GM12878 (cell line): ENCODE data around the gene NOL3.

ENCODE experiments used
- MXI1 ChIP-seq: fragments of 150-350 bp; IDR thresholded peaks from 2 replicates; pipeline ENCODE4 v1.6.1; 2011; ENCODE audit warnings: low read depth, mild to moderate bottlenecking, inconsistent platforms, low read length, improper control_type of control experiment
- POLR2A ChIP-seq: IDR thresholded peaks from 2 replicates; pipeline ENCODE4 v1.6.1; 2011; ENCODE audit warnings: low read depth, mild to moderate bottlenecking, low read length
- TAF1 ChIP-seq: IDR thresholded peaks from 2 replicates; pipeline ENCODE4 v1.6.1; 2011; ENCODE audit warnings: mild to moderate bottlenecking, low read depth, low read length, borderline replicate concordance

DNA sequence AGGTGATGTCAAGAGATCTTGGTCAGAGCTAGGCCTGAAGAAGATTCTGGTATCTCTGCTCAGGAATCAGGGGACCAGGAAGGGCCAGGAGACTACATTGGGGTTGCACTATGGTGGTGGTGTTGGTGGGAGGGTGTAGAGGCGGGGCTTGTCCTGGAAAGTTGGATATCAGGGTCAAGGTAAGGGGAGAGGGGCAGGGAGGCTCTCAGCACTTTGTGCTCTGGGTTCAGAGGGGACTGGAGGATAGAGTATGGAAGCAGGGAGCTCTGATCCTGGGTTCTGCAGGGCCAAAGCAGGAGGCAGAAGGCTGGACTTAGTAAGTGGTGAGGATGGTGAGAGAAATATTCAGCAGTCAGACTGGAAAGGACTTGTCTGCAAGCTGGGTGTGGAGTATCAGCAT lies 3.0 kb downstream of the NOL3 start:
- no peak for TF ChIP-seq TAF1
- TF ChIP-seq POLR2A, result no peak
- no peak for TF ChIP-seq MXI1
